D341Med (cell line): ENCODE results near the gene IQCE.

Experiments used
- DNase-seq: peaks from one replicate; pipeline ENCODE4 v3.0.0; 2012; ENCODE audit warnings: low spot score

Gene IQCE

GRCh38 chr7:2646680-2647571 is 88.1 kb downstream of the IQCE start:
- DNase-seq = no peak

DNA sequence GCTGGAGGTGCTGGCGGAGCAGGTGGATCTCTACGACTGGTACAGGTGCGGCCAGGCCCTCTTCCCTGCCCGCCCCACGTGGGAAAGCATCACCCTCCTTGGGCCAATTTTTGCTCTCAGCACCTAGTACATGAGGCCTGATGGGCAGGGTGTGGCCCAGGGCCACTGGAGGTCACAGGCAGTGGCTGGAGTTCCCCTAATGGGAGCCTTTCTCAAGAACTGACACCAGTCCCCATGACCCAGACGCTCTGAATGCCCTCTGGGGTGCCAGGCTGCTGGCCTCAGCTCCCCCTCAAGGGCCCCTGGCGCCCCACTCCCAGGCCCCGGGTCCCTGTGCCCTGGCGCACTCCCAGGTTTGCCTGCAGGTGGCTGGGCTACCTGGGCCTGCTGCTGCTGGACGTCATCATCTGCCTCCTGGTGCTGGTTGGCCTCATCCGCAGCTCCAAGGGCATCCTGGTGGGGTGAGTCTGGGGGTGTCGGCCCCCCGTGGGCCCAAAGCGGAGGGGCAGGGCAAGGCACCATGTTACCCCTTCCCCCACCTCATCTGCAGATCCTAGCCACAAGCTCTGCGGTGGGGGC is 88.9 kb downstream of the IQCE start:
- no peak for DNase-seq

- DNase-seq = no peak
Observed at GRCh38 chr7:2649139-2649838, 90.5 kb downstream of the IQCE start.

GRCh38 chr7:2649991-2650390 is 91.2 kb downstream of the IQCE start:
- DNase-seq = no peak

DNA sequence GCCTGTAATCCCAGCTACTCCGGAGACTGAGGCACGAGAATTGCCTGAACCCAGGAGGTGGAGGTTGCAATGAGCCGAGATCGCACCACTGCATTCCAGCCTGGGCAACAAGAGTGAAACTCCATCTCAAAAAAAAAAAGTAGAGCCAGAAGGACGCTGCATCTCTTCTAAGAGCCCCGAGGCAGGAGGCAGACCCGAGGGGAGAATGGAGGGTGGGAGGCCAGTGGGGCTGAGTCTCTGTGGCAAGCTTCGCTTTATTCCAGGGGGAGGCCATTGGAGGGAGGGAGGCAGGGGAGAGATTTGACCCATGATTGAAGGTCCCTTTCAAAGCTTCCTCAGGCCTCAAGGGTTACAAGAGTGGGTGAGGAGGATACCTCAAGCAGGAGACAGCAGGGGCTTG is 91.7 kb downstream of the IQCE start:
- no peak for DNase-seq

DNA sequence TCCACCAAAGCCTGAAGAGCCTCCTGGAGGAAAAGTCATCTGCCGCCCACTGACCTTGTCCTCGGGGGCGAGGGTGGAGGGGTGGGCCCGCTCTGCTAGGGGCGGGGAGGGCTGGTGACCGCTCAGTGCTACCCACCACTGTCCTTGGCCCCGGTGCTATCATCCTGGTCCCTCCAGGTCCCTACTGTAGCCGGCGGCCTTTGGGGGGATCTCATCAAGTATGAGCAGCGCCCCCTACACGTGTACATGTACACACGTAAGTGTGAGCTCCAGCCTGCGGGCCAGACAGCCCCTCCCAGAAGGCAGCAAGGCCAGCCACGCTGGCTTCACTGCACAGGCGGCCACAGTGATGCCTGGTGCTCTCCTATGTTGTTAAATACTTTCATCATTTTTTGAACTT is 92.6 kb downstream of the IQCE start:
- no peak for DNase-seq

DNA sequence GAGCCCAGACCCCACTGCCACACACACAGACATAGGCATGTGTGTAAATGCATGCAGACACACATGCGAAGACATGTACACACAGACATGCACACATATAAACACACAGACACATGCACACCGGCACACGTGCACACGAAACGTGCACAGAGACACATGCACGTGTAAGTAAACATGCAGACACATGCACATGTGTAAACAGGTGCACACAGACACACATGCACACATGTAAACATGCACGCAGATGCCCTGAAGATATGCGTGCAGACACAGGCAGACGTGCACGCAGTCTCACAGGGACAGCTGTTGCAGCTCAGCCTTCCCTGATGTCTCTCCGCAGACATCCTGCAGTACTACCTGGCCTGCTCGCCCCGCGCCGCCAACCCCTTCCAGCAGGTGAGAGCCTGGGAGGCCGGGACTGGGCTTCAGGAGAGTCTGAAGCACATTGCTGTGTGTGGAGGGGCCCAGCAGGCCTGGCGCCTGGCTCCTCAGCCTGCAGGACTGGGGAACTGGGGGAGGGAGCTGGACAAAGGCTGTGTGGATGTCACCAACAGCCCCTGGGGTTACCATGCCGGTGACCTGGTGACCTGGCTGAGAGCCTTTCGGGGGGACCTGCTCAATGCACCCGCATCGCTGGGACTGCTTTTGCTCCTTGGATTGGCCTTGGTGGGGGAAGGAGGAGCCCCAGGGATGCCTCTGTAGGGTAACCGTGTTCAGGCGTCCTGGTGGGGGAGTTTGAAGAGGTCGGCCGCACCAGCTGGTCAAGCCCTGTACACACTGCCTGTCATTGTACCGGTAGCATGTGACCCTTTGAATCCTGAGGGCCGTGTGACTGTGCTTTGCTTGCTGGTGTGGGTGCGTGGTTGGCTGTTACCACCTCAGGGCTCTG is 93.3 kb downstream of the IQCE start:
- DNase-seq = no peak

- DNase-seq = no peak
Observed at GRCh38 chr7:2652736-2653060, 93.9 kb downstream of the IQCE start.

DNA sequence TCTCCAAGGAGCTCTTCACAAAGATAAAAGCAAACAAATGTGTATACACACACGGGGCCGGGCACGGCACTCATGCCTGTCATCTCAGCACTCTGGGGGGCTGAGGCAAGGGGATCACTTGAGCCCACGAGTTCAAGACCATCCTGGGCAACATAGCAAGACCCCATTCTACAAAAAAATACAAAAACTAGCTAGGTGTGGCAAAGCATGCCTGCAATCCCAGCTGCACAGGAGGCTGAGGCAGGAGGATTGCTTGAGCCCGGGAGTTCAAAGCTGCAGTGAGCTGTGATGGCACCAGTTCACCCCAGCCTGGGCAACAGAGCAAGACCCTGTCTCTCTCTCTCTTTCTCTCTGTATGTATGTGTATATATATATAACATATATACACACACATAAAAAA is 95.3 kb downstream of the IQCE start:
- DNase-seq = no peak

DNA sequence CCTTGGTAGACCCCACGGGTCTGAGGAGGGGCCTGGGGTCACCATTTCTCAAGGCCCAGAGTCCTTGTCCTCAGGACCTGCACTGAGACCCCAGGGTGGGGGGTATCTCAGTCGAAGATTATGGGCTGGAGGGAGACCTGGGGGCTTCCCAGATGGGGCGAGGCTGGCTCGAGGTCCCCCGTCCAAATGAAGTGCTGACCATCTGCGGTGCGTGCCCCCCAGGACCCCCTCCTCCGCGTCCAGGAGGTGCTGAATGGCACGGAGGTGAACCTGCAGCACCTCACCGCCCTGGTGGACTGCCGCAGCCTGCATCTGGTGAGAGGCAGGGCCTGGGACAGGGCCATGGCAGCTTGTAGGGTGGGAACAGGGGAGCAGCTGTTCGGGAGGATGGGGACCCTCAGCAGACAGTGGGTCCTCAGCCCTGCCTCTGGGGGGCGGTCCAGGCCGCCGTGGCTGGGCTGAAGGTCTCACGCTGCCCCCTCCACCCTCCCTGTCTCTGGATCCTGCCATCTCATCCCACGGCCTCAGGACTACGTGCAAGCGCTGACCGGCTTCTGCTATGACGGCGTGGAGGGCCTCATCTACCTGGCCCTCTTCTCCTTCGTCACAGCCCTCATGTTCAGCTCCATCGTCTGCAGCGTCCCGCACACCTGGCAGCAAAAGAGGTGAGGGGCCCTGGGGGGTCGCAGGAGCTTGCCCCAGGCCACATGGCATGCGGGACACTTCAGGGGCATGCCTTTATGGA is 97.3 kb downstream of the IQCE start:
- no peak for DNase-seq

DNA sequence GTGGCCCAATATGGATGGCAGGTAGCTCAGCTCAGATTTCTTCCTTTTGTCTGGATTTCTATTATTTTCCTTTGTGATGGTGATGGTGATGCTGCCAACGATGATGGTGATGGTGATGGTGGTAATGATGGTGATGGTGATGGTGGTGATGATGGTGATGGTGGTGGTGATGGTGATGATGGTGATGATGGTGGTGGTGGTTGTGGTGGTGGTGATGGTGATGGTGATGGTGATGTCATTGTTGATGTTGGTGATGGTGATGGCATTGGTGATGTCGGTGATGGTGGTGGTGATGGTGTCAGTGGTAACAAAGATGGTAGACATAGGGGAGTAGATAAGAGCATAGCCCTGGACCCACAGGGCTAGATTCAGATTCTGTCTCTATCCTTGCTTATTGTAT is 98.4 kb downstream of the IQCE start:
- DNase-seq = no peak

DNA sequence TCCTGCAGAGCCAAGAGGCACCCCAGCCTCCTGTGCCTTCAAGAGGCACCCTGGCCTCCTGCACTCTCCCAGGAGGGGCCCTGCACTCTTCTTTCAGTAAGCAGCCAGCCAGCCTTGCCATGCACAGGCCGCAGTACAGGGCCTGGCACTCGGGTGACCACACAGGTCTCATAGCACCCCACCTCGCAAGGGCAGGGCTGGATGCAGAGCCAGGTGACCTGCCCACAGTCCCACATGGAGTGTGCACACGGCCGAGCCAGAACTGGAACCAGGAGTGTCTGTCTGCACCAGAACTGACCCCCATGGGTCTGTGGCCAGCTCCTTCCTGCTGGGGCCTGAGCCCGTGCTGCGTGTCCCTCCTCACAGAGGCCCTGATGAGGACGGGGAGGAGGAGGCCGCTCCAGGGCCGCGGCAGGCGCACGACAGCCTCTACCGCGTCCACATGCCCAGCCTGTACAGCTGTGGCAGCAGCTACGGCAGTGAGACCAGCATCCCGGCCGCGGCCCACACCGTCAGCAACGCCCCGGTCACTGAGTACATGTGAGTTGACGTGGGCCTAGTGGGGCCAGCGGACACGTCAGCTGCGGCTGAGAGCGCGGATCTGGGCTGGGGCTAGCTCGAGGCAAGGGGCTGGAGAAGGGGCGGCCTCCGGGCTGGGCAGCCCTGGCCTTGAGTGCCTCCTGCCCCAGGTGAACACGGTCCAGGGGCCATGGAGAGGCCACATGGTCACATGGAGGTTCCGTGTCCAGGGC is 99.3 kb downstream of the IQCE start:
- DNase-seq = no peak

GRCh38 chr7:2658941-2659340 is 100.2 kb downstream of the IQCE start:
- DNase-seq = no peak

GRCh38 chr7:2659556-2660358 is 101.0 kb downstream of the IQCE start:
- no peak for DNase-seq

GRCh38 chr7:2660359-2661095 is 101.7 kb downstream of the IQCE start:
- no peak for DNase-seq

- no peak for DNase-seq
Observed at GRCh38 chr7:2661096-2661449, 102.3 kb downstream of the IQCE start.

- DNase-seq = no peak
Observed at GRCh38 chr7:2661602-2662272, 103.0 kb downstream of the IQCE start.

GRCh38 chr7:2662273-2663120 is 103.7 kb downstream of the IQCE start:
- DNase-seq = no peak
